ENCODE data around the gene PTPRD. TPM values are rescaled to one million over a fixed set of nuclear protein-coding genes. Genes with fewer than 3 reads are reported as not detected.

PTPRD gene
- total and polyA plus RNA-seq, 2 of the 4 experiments (the other 2 are of a cell fraction), result 0.07 to 0.18 TPM

DNA sequence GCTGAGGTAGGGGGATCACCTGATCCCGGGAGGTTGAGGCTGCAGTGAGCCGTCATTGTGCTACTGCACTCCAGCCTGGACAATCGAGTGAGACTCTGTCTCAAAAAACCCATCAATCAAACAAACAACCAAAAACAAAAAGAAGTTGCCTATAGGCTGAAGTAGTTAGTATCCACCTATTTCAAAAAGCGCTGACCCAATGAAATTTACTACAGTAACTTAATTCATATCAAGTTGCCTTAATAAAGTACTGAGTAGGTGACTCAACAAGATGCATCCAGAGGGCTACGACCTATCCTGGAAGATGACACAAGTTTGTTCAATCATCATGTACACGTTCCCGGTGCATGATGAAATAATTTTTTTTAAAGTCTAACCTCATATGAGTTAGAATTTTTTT is 2164.6 kb downstream of the PTPRD start:
- Histone ChIP-seq H3K14ac (replicated peaks; ENCODE audit: low read depth, low read length) (no peak overlapping the region), H4K20me1 (ENCODE audit: insufficient read depth, low read length) (no peaks in the 10 kb centered on the region), H2AK9ac (replicated peaks; ENCODE audit: low read depth, low read length, poor library complexity) (no peak overlapping the region), H3K9ac (ENCODE audit: low read depth, low read length) (no peak overlapping the region), H3K36me3 (ENCODE audit: control insufficient read depth, insufficient read depth, low read length) (no peaks in the 10 kb centered on the region), H2AK5ac (ENCODE audit: low read depth, low read length) (no peak overlapping the region), H3K4me2 (ENCODE audit: low read depth, low read length) (no peak overlapping the region), H3K4me3 (ENCODE audit: insufficient read depth, low read depth, low read length) (no peak overlapping the region), H3K56ac (ENCODE audit: extremely low read depth, insufficient read depth, low read length) (no peak overlapping the region), H3K79me1 (ENCODE audit: low read depth in 1 of 2, low read length in 2 of 2) (no peaks in the 10 kb centered on the region), H4K91ac (ENCODE audit: insufficient read depth, low read depth, low read length) (no peak overlapping the region), H3K9me3 (ENCODE audit: control insufficient read depth, insufficient read depth, low read length) (peaks cover 2% of the 10 kb centered on the region; the same call in 1 of the 2 replicates), H2BK20ac (ENCODE audit: low read depth, low read length) (no peak overlapping the region), H2BK5ac (ENCODE audit: low read depth, low read length, poor library complexity, severe bottlenecking) (no peak overlapping the region), H3K27ac (ENCODE audit: insufficient read depth, low read length) (no peak overlapping the region), H4K8ac (ENCODE audit: low read depth in 2 of 2, low read length in 2 of 2) (no peak overlapping the region), H2BK120ac (ENCODE audit: low read depth, low read length) (no peak overlapping the region), H3K4me1 (ENCODE audit: control insufficient read depth, insufficient read depth, low read length) (no peaks in the 10 kb centered on the region), H4K5ac (ENCODE audit: low read depth, low read length) (no peak overlapping the region), H3K18ac (ENCODE audit: low read depth, low read length) (no peak overlapping the region), H3K27me3 (ENCODE audit: control insufficient read depth, insufficient read depth, low read length) (no peaks in the 10 kb centered on the region), H3K23ac (ENCODE audit: low read depth, low read length) (no peak overlapping the region), H3K4ac (ENCODE audit: low read depth, low read length) (no peak overlapping the region), H3K9me1 (ENCODE audit: insufficient read depth, low read length) (no peaks in the 10 kb centered on the region), H2BK15ac (ENCODE audit: low read depth, low read length) (no peak overlapping the region), H2AFZ (replicated peaks; ENCODE audit: low read length, poor library complexity) (no peak overlapping the region)
- WGBS, 2 experiments (ENCODE audit: extremely low coverage in 2 of 2, insufficient read length in 1 of 2), result 100% methylated on average over 2 of the region's 7 CpGs; no CpG with 5 or more reads in 1 of the 2 experiments
- dilution Hi-C loops (cut with HindIII; ENCODE audit: low sequenced_read_pairs, unreplicated experiment), result no loop called here
- BruUV-seq (replicated peaks), result no TSS peak
- no peak for TF ChIP-seq POLR2A (IDR thresholded peaks at IDR 0.05; ENCODE audit: low read depth, low read length)
- no peak for TF ChIP-seq CTCF (conservative IDR thresholded peaks at IDR 0.05; ENCODE audit: low read depth, low read length)
- TF ChIP-seq MXI1 (IDR thresholded peaks at IDR 0.05; ENCODE audit: borderline replicate concordance, low read depth, low read length), result no peak
- TF ChIP-seq MAFK (IDR thresholded peaks at IDR 0.05; ENCODE audit: low read depth, low read length), result peak; percentile 90
- ATAC-seq (ENCODE audit: low read depth), result no peak
- ChIA-PET CTCF (no interaction called here), POLR2A (ENCODE audit: unreplicated experiment) (no interaction called here)
- intact Hi-C loops (cut with micrococcal nuclease), result no loop called here
- no peak for DNase-seq
- in situ Hi-C loops (cut with MboI; ENCODE audit: low sequenced_read_pairs), result no loop called here
